Natural killer cell (primary cell): ENCODE data around the gene FCHO2. TPM values are rescaled to one million over a fixed set of nuclear protein-coding genes. Genes with fewer than 3 reads are reported as not detected.

Experiments
- ATAC-seq, 3 donors: fragments of 150-1000 bp in 2 of 3; fragments of 200-7000 bp in 1 of 3; cut with Tn5 transposase; 1 replicate in 1 of 3; 2 replicates in 2 of 3; pipeline ENCODE4 v1.10.0; 2021; ENCODE audit warnings: mild to moderate bottlenecking in 2 of 3, moderate library complexity in 2 of 3
- DNase-seq, 2 donors: peaks; one replicate each; pipeline versions ENCODE4 v3.0.0 to v3.0.0-alpha.2; 2013 to 2021; ENCODE audit warnings: mixed read lengths in 1 of 2
- H3K27ac ChIP-seq: one replicate; pipeline ENCODE4 v1.5.1; 2013; ENCODE audit warnings: mild to moderate bottlenecking, low read length
- H3K27me3 ChIP-seq: one replicate; pipeline ENCODE4 v1.6.1; 2013; ENCODE audit warnings: low read length; ENCODE audit not compliant: control insufficient read depth, insufficient read depth
- H3K36me3 ChIP-seq: one replicate; pipeline ENCODE4 v1.6.1; 2013; ENCODE audit warnings: low read length; ENCODE audit not compliant: control insufficient read depth, insufficient read depth
- H3K4me1 ChIP-seq: one replicate; pipeline ENCODE4 v1.6.1; 2013; ENCODE audit warnings: low read length; ENCODE audit not compliant: control insufficient read depth, insufficient read depth
- H3K4me3 ChIP-seq: one replicate; pipeline ENCODE4 v1.5.1; 2013; ENCODE audit warnings: low read length
- H3K9me3 ChIP-seq: one replicate; pipeline ENCODE4 v1.6.1; 2013; ENCODE audit warnings: low read length; ENCODE audit not compliant: control insufficient read depth, insufficient read depth
- H3K27ac Mint-ChIP-seq, 2 donors: one replicate each; pipeline ENCODE4 v1.8.0; 2022; ENCODE audit warnings: mild to moderate bottlenecking in 2 of 2, mixed read lengths in 2 of 2, moderate library complexity in 1 of 2
- H3K27me3 Mint-ChIP-seq, 2 donors: one replicate each; pipeline ENCODE4 v1.8.0; 2022; ENCODE audit warnings: low read depth in 2 of 2, mixed read lengths in 2 of 2
- H3K36me3 Mint-ChIP-seq: one replicate; pipeline ENCODE4 v1.8.0; 2022; ENCODE audit warnings: mixed read lengths
- H3K4me1 Mint-ChIP-seq, 2 donors: one replicate each; pipeline ENCODE4 v1.8.0; 2022; ENCODE audit warnings: mixed read lengths in 2 of 2
- H3K4me3 Mint-ChIP-seq: one replicate; pipeline ENCODE4 v1.8.0; 2022; ENCODE audit warnings: mild to moderate bottlenecking, moderate library complexity, mixed read lengths
- H3K9me3 Mint-ChIP-seq, 2 donors: one replicate each; pipeline ENCODE4 v1.8.0; 2022; ENCODE audit warnings: mixed read lengths in 2 of 2
- WGBS: methylation state at CpG from one replicate; pipeline ENCODE4 v1.1.7; 2013; ENCODE audit warnings: missing lambda C conversion rate; ENCODE audit not compliant: insufficient coverage; 5-methylcytosine and 5-hydroxymethylcytosine counted together
- intact Hi-C: fragments of 100-400 bp; cut with micrococcal nuclease; formaldehyde crosslinking; loops from one replicate; pipeline ENCODE4 v1.14.2; 2022
- total RNA-seq, 4 donors: library from RNA; stranded (reverse); fragments of 120-200 nt in 1 of 4; gene quantifications; one replicate each; pipeline versions ENCODE4 v1.2.3 to v1.2.4, GENCODE V29; 2013 to 2022
- TF ChIP-seq, protein P1 (sequence below): fragments of 200-600 bp; IDR thresholded peaks from one replicate; pipeline ENCODE4 v1.8.0; 2022; ENCODE audit warnings: antibody characterized with exemption

FCHO2 gene
- total RNA-seq, 3 donors from 2014 or later (not counting 1 experiment from before 2014, with no cell fraction given), result 18.5 to 23.4 (median 22.7) TPM

DNA sequence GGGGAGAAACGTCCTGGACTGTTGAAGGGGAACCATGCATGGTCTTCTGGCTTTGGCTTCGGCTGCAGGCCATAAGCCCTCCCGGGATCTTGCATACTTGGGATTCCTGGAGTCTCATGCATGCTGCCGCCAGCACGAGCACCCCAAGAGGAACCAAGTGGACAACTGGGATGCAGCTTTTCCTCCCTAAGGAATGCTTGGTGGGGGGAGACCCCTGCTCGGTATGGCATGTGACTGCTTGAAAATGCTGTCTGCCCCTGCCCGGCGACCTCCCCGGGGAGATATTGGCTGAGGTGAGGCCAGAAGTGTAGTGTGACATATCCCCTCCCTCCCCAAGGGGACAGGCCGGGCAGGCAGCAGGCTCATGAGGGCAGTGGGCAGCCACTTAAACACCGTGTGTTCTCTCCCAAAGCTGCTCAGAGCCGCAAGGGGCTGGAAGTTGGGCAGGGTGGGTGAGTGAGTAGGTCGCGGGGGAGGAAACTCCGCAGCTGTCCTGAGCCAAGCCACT, 180.3 kb downstream of the FCHO2 start:
- Histone ChIP-seq H3K27ac (no peak overlapping the region), H3K27me3 (peaks cover 10% of the 10 kb centered on the region), H3K4me3 (no peak overlapping the region), H3K4me1 (no peaks in the 10 kb centered on the region), H3K9me3 (no peaks in the 10 kb centered on the region), H3K36me3 (no peaks in the 10 kb centered on the region)
- Mint-ChIP-seq H3K4me1 (peaks cover 0 to 5% of the 10 kb centered on the region in 2 donors), H3K4me3 (no peak overlapping the region), H3K9me3 (no peaks in the 10 kb centered on the region), H3K27ac (no peak overlapping the region), H3K27me3 (peaks cover 13 to 20% of the 10 kb centered on the region in 2 donors), H3K36me3 (no peaks in the 10 kb centered on the region)
- TF ChIP-seq, protein P1, sequence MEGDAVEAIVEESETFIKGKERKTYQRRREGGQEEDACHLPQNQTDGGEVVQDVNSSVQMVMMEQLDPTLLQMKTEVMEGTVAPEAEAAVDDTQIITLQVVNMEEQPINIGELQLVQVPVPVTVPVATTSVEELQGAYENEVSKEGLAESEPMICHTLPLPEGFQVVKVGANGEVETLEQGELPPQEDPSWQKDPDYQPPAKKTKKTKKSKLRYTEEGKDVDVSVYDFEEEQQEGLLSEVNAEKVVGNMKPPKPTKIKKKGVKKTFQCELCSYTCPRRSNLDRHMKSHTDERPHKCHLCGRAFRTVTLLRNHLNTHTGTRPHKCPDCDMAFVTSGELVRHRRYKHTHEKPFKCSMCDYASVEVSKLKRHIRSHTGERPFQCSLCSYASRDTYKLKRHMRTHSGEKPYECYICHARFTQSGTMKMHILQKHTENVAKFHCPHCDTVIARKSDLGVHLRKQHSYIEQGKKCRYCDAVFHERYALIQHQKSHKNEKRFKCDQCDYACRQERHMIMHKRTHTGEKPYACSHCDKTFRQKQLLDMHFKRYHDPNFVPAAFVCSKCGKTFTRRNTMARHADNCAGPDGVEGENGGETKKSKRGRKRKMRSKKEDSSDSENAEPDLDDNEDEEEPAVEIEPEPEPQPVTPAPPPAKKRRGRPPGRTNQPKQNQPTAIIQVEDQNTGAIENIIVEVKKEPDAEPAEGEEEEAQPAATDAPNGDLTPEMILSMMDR, result no peak
- 79% methylated on average over 15 of the region's 15 CpGs for WGBS
- intact Hi-C loops, result no loop called here
- ATAC-seq (no peak), DNase-seq (no peak)

DNA sequence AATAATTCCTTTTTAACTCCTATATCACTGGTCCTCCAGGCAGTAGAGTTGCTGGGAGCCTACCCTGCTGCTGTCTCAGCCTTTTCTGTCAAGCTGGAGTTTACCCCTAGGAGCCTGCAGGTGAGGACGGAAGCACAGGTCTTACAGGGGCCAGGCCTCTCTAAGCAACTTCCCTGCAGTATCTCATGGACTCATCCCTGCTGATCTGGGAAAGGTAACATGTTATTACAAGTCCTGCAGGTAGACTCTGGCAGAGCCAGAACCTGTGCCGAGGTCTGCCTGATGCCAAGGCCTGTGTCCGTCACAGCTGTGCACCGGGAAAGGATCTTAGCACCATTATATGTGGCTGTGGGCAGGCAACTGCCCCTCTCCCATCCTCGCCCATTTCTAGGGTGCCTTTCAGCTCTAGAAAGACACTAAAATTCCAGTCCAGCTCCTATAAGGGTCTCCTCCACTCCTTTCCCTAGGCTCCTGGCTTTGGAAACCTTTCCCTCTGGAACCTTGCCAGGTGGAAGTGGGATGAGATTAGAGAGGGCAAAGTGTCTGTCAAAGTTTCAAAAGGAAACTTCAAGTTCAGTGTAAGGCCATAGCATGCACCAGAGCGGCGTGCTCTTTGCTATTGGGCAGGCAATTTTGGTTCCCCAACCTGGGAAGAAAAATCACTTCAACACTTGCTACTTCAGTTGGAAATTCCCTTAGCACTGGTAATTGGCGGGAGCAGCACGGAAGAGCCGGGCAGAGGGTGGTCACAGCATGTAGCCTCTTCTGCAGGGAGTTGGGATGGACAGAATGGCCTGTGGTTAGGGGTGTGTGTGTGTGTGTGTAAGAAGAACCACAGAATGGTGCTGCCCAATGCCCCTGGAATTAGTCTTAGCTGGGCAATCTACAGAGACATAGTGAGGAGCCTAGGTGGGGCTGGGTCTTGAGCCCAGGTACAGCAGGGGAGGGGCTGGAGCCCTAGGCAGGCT, 182.0 kb downstream of the FCHO2 start:
- H3K4me1 Mint-ChIP-seq, result peaks cover 0 to 5% of the 10 kb centered on the region in 2 donors
- no peak overlapping the region for H3K27ac Mint-ChIP-seq
- H3K4me3 Mint-ChIP-seq, result no peak overlapping the region
- H3K36me3 ChIP-seq, result no peaks in the 10 kb centered on the region
- no peak overlapping the region for H3K4me3 ChIP-seq
- H3K36me3 Mint-ChIP-seq, result no peaks in the 10 kb centered on the region
- no peak overlapping the region for H3K27ac ChIP-seq
- H3K9me3 ChIP-seq, result no peaks in the 10 kb centered on the region
- H3K9me3 Mint-ChIP-seq, result no peaks in the 10 kb centered on the region
- H3K4me1 ChIP-seq, result no peaks in the 10 kb centered on the region
- WGBS, result 91% methylated on average over 10 of the region's 10 CpGs
- ATAC-seq, result no peak
- intact Hi-C loops, result no loop called here
- H3K27me3 Mint-ChIP-seq, result peaks cover 13 to 30% of the 10 kb centered on the region in 2 donors
- DNase-seq, result no peak
- TF ChIP-seq, protein P1, result no peak
- peaks cover 10% of the 10 kb centered on the region for H3K27me3 ChIP-seq

DNA sequence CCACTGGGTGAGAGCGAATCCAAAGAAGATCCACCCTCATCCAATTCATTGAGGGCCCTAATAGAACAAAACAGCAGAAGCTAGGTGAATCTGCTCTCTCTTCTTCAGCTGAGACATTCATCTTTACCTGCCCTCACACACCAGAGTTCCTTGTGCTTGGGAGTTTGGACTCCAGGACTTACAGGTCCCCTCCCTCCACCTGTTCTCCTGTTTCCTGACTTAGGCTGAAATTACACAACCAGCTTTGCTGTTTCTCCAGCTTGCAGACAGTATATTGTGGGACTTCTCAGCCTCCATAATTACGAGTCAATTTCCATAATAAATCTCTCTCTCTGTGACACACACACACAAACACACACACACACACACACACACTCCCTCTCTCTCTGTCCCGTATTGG, 183.6 kb downstream of the FCHO2 start:
- ATAC-seq (no peak), DNase-seq (no peak)
- Mint-ChIP-seq H3K9me3 (no peaks in the 10 kb centered on the region), H3K4me1 (peaks cover 0 to 5% of the 10 kb centered on the region in 2 donors), H3K4me3 (no peak overlapping the region), H3K27me3 (peaks cover 9 to 24% of the 10 kb centered on the region in 2 donors), H3K27ac (no peak overlapping the region), H3K36me3 (no peaks in the 10 kb centered on the region)
- Histone ChIP-seq H3K4me3 (no peak overlapping the region), H3K9me3 (no peaks in the 10 kb centered on the region), H3K27me3 (peaks cover 10% of the 10 kb centered on the region), H3K27ac (no peak overlapping the region), H3K4me1 (no peaks in the 10 kb centered on the region), H3K36me3 (no peaks in the 10 kb centered on the region)
- TF ChIP-seq, protein P1, result no peak
- WGBS, result 100% methylated on average over 2 of the region's 3 CpGs
- intact Hi-C loops, result no loop called here

Other genes with a start within 250 kb of the FCHO2 start
- 10 to 100 TPM; 64.9 to 98.3 (median 97.6) TPM for gene TNPO1, start 139.4 kb upstream of the FCHO2 start, total RNA-seq
- gene TMEM171, start 164.5 kb downstream of the FCHO2 start, total RNA-seq, result 1 to 10 TPM in 1 of 3 donors, under 1 TPM in 2; 0.42 to 2.1 (median 0.88) TPM
- gene TMEM174, start 217.2 kb downstream of the FCHO2 start, total RNA-seq, result not detected